ENCODE results near the gene DNAH6. TPM values are rescaled to one million over a fixed set of nuclear protein-coding genes. Genes with fewer than 3 reads are reported as not detected.

Gene DNAH6
- total and polyA plus RNA-seq, 9 of the 15 experiments (the other 6 are each of a cell fraction or from before 2014, with no cell fraction given): 0.01 to 0.04 (median 0.01) TPM; not detected in 5

- ATAC-seq (no peak), DNase-seq (ENCODE audit: extremely low read depth in 1 of 4, low spot score in 3 of 4) (no peak), FAIRE-seq (no peak)
- in situ Hi-C loops (cut with MboI) (no loop called here), intact Hi-C loops (cut with micrococcal nuclease) (no loop called here)
- no peaks in the 10 kb centered on the region for H3K79me2 ChIP-seq (ENCODE audit: control insufficient read depth, insufficient read depth, low read length)
- no peak overlapping the region for H3K4me3 ChIP-seq
- no peak overlapping the region for H3K9ac ChIP-seq (ENCODE audit: insufficient read depth in 1 of 2, low read depth in 2 of 2, low read length in 2 of 2)
- ChIA-PET POLR2A (interaction anchor here (0.7 kb wide), 1 partner anchor 318 kb away, joined by 3 read pairs; no protein-coding TSS in a partner anchor), CTCF (ENCODE audit: low intra/inter-chr PET ratio) (no interaction called here)
- no peaks in the 10 kb centered on the region for H3K9me3 ChIP-seq (replicated peaks; ENCODE audit: control insufficient read depth, insufficient read depth, low read depth, low read length)
- H3K27me3 ChIP-seq (ENCODE audit: control insufficient read depth in 2 of 2, insufficient read depth in 2 of 2, low read length in 2 of 2): no peaks in the 10 kb centered on the region
- H3K36me3 ChIP-seq (ENCODE audit: control insufficient read depth, insufficient read depth, low read length): no peaks in the 10 kb centered on the region
- no peaks in the 10 kb centered on the region for H3K9me1 ChIP-seq (ENCODE audit: control insufficient read depth, insufficient read depth, low read length)
- no peak overlapping the region for H2AFZ ChIP-seq (ENCODE audit: low read depth, low read length)
- 6% methylated on average over 2 of the region's 2 CpGs for WGBS (ENCODE audit: insufficient coverage, low coverage, missing lambda C conversion rate)
- TF ChIP-seq NCOA4 (IDR thresholded peaks at IDR 0.05; ENCODE audit: partially characterized antibody) (no peak), TCF15 (CRISPR knock-in tag; IDR thresholded peaks at IDR 0.05) (no peak), ZNF668 (CRISPR knock-in tag; IDR thresholded peaks at IDR 0.05) (no peak), NR2C2 (CRISPR knock-in tag; IDR thresholded peaks at IDR 0.05) (no peak), NR2C2 (tag; IDR thresholded peaks at IDR 0.05) (no peak)
- TF ChIP-seq, protein P1, sequence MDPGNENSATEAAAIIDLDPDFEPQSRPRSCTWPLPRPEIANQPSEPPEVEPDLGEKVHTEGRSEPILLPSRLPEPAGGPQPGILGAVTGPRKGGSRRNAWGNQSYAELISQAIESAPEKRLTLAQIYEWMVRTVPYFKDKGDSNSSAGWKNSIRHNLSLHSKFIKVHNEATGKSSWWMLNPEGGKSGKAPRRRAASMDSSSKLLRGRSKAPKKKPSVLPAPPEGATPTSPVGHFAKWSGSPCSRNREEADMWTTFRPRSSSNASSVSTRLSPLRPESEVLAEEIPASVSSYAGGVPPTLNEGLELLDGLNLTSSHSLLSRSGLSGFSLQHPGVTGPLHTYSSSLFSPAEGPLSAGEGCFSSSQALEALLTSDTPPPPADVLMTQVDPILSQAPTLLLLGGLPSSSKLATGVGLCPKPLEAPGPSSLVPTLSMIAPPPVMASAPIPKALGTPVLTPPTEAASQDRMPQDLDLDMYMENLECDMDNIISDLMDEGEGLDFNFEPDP (CRISPR knock-in tag; IDR thresholded peaks at IDR 0.05): no peak
- BruUV-seq (replicated peaks): no TSS peak
- no peaks in the 10 kb centered on the region for H3K4me1 ChIP-seq (replicated peaks in 1 of 2; ENCODE audit: control insufficient read depth in 2 of 2, insufficient read depth in 2 of 2, low read length in 2 of 2)
- H4K20me1 ChIP-seq (replicated peaks; ENCODE audit: control insufficient read depth, insufficient read depth, low read length): no peaks in the 10 kb centered on the region
- no peak overlapping the region for H3K27ac ChIP-seq (ENCODE audit: extremely low read depth, low read depth, low read length)
- H3K4me2 ChIP-seq (ENCODE audit: insufficient read depth, low read length): no peak overlapping the region
Observed at GRCh38 chr2:84636080-84636971, 120.0 kb downstream of the DNAH6 start.
